Measurements from ENCODE around the gene COPS4. TPM values are rescaled to one million over a fixed set of nuclear protein-coding genes. Genes with fewer than 3 reads are reported as not detected.

COPS4 gene
- total RNA-seq (2022; extraction: Qiagen RNA extraction; ENCODE audit: low read depth) = 24.1 to 38.6 TPM (median 29.1 TPM) in 5 replicates

DNA sequence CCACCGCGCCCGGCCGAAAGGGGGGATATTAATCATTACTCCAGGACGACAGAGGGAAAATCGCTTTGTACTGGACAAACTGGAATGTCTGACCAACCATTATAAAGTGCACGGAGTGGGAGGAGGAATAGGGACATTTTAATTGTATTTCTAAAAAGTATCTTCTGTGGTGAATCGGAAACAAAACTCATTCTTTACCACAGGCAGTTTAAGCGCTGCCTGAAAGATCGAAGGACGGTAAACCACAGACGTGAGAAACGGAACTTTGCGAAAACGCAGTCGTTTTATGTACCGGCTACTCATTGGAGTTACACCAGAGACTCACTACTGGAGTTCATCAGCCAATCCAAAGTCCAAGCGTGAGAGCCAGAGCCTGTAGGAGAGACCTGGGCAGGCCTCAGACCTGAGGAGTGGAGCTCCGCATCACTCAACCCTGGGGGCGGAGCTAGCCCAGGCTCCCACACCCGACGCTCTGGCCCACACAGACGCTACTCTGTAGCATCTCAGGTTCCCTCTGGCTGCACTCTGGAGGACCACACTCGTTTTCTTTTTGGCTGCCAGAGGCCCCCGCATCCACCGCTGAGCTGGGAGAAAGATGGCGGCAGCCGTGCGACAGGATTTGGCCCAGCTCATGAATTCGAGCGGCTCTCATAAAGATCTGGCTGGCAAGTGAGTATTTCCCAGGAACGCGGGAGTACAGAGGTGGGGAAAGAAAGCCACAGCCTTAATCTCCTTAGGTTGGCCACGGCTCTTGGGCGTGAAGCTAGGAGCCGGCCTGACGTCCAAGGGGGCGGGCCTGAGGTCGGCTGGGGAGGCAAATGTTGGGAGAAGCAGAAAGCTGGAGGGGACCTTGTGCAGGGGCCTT, at the start of gene COPS4:
Gene COPS4, plus strand, starts transcription at position 554 of the 865 bp plus-strand sequence. Its CDS starts 42 bp downstream, at position 596.

GRCh38 chr4:83010522-83011318, 24.3 kb upstream of the COPS4 start, which contains the start of gene LIN54:
Gene LIN54 (minus strand): TSS chr4:83010823. CDS start chr4:82984844, 25,979 bp downstream.

GRCh38 chr4:83114576-83114975, 79.6 kb downstream of the COPS4 start, which contains the start of gene PLAC8:
Gene PLAC8 (minus strand): TSS chr4:83114729. CDS start chr4:83107921, 6,808 bp downstream.

Other genes starting within 250 kb of the COPS4 start
- gene SCD5, start 236.4 kb upstream of the COPS4 start, total RNA-seq (2022; extraction: Qiagen RNA extraction; ENCODE audit: low read depth) = 7.0 to 9.2 TPM (median 7.6 TPM) in 5 replicates
- gene SEC31A, start 144.0 kb upstream of the COPS4 start, total RNA-seq (2022; extraction: Qiagen RNA extraction; ENCODE audit: low read depth) = 77.7 to 93.8 TPM (median 86.7 TPM) in 5 replicates
- gene THAP9, start 134.4 kb upstream of the COPS4 start, total RNA-seq (2022; extraction: Qiagen RNA extraction; ENCODE audit: low read depth) = 1.6 to 3.1 TPM (median 1.8 TPM) in 5 replicates
- gene LIN54, start 24.4 kb upstream of the COPS4 start, total RNA-seq (2022; extraction: Qiagen RNA extraction; ENCODE audit: low read depth) = 6.3 to 8.3 TPM (median 7.5 TPM) in 5 replicates
- gene PLAC8, start 79.5 kb downstream of the COPS4 start, total RNA-seq (2022; extraction: Qiagen RNA extraction; ENCODE audit: low read depth) = 0.80 to 1.5 TPM (median 1.3 TPM) in 5 replicates
- 17.5 to 21.8 TPM (median 20.6 TPM) in 5 replicates for gene COQ2, start 249.6 kb downstream of the COPS4 start, total RNA-seq (2022; extraction: Qiagen RNA extraction; ENCODE audit: low read depth)